ENCODE results near the gene HSPA5. TPM values are rescaled to one million over a fixed set of nuclear protein-coding genes. Genes with fewer than 3 reads are reported as not detected.
A peak's percentile ranks its signal among the peaks of the same experiment; 100 is the strongest.
"Not testable (repeated sequence)": the region's sequence is repeated elsewhere in the genome, so short reads cannot be mapped to it uniquely, and the experiment has no call there.

HSPA5 gene
- total RNA-seq: 100 to 1,000 TPM; 245 to 487 TPM
- 252 TPM for polyA plus RNA-seq (2013, experiment 1 of 2)
- polyA plus RNA-seq (2013, experiment 2 of 2): 282 TPM
- long read RNA-seq, experiment 1, transcript HSPA5-201 (8 exons, 3,908 nt): major isoform, 142 of 228 reads
- long read RNA-seq, experiment 1, partial matches to known transcripts: 45 of 228 reads
- long read RNA-seq, experiment 1, other reads (novel, unspliced or antisense): 41 of 228 reads
- long read RNA-seq, experiment 2, transcript HSPA5-201 (8 exons, 3,908 nt): major isoform, 2,499 of 2,620 reads
- long read RNA-seq, experiment 2, partial matches to known transcripts: 102 of 2,620 reads
- long read RNA-seq, experiment 2, other reads (novel, unspliced or antisense): 19 of 2,620 reads
- long read RNA-seq, experiment 3, transcript HSPA5-201 (8 exons, 3,908 nt): major isoform, 10,223 of 10,393 reads
- long read RNA-seq, experiment 3, partial matches to known transcripts: 108 of 10,393 reads
- long read RNA-seq, experiment 3, other reads (novel, unspliced or antisense): 62 of 10,393 reads
- long read RNA-seq, experiment 4, transcript HSPA5-201 (8 exons, 3,908 nt): major isoform, 694 of 877 reads
- long read RNA-seq, experiment 4, partial matches to known transcripts: 177 of 877 reads
- long read RNA-seq, experiment 4, other reads (novel, unspliced or antisense): 6 of 877 reads

DNA sequence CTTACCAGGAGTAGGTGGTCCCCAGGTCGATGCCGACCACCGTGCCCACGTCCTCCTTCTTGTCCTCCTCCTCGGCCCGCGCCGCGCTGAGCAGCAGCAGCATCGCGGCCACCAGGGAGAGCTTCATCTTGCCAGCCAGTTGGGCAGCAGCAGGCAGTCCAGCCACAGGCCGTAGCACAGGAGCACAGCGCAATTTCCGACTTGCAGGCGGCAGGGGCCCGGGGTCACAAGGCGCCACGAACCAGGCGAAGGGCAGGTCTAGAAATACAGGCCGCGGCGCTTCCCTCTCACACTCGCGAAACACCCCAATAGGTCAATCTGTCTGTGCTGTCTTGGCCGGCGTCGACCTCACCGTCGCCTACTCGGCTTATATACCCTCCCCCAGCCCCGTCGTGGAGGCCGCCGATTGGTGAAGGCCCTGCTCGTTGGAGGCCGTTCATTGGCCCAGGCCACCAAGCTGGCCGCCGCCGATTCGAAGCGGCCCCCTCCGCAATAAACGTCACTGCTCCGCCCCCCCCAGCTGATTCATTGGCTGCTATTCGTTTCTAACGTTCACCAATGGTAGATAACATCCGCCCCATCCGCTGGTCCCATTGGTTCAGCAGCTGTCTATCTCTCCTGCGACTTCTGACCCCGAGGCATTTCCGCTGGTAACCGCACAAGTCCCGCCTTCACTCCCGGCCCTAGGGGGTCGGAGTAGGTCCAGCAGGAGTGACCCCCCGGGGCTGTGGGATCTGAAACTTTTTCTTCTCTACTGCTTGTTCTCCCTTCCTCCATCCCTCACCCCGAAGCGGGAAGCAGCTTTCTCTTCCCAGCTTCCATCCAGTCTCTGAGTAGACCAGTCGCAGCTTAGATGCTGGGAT lies at the start of gene HSPA5:
Gene HSPA5 (minus strand): TSS at position 344 of the 863 bp plus-strand sequence. CDS start 217 bp downstream, at position 127.
- H3K9ac ChIP-seq (ENCODE audit: extremely low read depth, low read length, poor library complexity, severe bottlenecking): peak within 1 kb of the TSS; percentile 99
- no peaks in the 10 kb centered on the region for H3K27me3 Mint-ChIP-seq (ENCODE audit: insufficient read depth)
- no peaks in the 10 kb centered on the region for H3K9me3 ChIP-seq (ENCODE audit: control insufficient read depth, low read length)
- H3K36me3 Mint-ChIP-seq (ENCODE audit: low read depth): peaks cover 50% of the 10 kb centered on the region
- peak; percentile 100 for DNase-seq
- H3K27ac ChIP-seq (ENCODE audit: low read depth, low read length): peak within 1 kb of the TSS; percentile 95
- peaks cover 36% of the 10 kb centered on the region for H3K4me1 Mint-ChIP-seq
- TF ChIP-seq, protein P1, sequence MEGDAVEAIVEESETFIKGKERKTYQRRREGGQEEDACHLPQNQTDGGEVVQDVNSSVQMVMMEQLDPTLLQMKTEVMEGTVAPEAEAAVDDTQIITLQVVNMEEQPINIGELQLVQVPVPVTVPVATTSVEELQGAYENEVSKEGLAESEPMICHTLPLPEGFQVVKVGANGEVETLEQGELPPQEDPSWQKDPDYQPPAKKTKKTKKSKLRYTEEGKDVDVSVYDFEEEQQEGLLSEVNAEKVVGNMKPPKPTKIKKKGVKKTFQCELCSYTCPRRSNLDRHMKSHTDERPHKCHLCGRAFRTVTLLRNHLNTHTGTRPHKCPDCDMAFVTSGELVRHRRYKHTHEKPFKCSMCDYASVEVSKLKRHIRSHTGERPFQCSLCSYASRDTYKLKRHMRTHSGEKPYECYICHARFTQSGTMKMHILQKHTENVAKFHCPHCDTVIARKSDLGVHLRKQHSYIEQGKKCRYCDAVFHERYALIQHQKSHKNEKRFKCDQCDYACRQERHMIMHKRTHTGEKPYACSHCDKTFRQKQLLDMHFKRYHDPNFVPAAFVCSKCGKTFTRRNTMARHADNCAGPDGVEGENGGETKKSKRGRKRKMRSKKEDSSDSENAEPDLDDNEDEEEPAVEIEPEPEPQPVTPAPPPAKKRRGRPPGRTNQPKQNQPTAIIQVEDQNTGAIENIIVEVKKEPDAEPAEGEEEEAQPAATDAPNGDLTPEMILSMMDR (conservative IDR thresholded peaks at IDR 0.05): peak; percentile 22
- WGBS, 2 experiments (ENCODE audit: insufficient coverage in 1 of 2, insufficient read length in 1 of 2): 0% methylated on average over 35 to 59 of the region's 59 CpGs
- H3K27me3 ChIP-seq (ENCODE audit: control insufficient read depth, insufficient read depth, low read length, poor library complexity, severe bottlenecking): no peaks in the 10 kb centered on the region
- peak within 1 kb of the TSS; percentile 99 for H3K4me3 ChIP-seq (ENCODE audit: low read length)
- H3K4me1 ChIP-seq (ENCODE audit: control insufficient read depth, insufficient read depth, low read length): no peaks in the 10 kb centered on the region
- peak within 1 kb of the TSS; percentile 99 for H3K27ac Mint-ChIP-seq
- H3K4me3 Mint-ChIP-seq: peak within 1 kb of the TSS; percentile 95
- no peaks in the 10 kb centered on the region for H3K9me3 Mint-ChIP-seq
- H3K36me3 ChIP-seq (ENCODE audit: control insufficient read depth, insufficient read depth, low read length): peaks cover 46% of the 10 kb centered on the region

- not testable (repeated sequence) for H3K4me3 Mint-ChIP-seq; H3K9me3 Mint-ChIP-seq; DNase-seq; H3K36me3 Mint-ChIP-seq (ENCODE audit: low read depth); H3K4me3 ChIP-seq (ENCODE audit: low read length); H3K4me1 ChIP-seq (ENCODE audit: control insufficient read depth, insufficient read depth, low read length); H3K4me1 Mint-ChIP-seq; H3K27me3 ChIP-seq (ENCODE audit: control insufficient read depth, insufficient read depth, low read length, poor library complexity, severe bottlenecking); H3K36me3 ChIP-seq (ENCODE audit: control insufficient read depth, insufficient read depth, low read length); H3K27ac Mint-ChIP-seq; H3K27ac ChIP-seq (ENCODE audit: low read depth, low read length); H3K27me3 Mint-ChIP-seq (ENCODE audit: insufficient read depth); H3K9ac ChIP-seq (ENCODE audit: extremely low read depth, low read length, poor library complexity, severe bottlenecking); H3K9me3 ChIP-seq (ENCODE audit: control insufficient read depth, low read length)
- 95 to 96% methylated on average over 6 to 7 of the region's 7 CpGs for WGBS, 2 experiments (ENCODE audit: insufficient coverage in 1 of 2, insufficient read length in 1 of 2)
These were observed 45.8 kb upstream of the HSPA5 start for GRCh38 chr9:125286935-125287433.

GRCh38 chr9:125284855-125285254 lies 43.7 kb upstream of the HSPA5 start:
- no peak for DNase-seq
- Histone ChIP-seq H3K4me1 (ENCODE audit: control insufficient read depth, insufficient read depth, low read length) (no peaks in the 10 kb centered on the region), H3K27me3 (ENCODE audit: control insufficient read depth, insufficient read depth, low read length, poor library complexity, severe bottlenecking) (no peaks in the 10 kb centered on the region), H3K9me3 (ENCODE audit: control insufficient read depth, low read length) (no peaks in the 10 kb centered on the region), H3K9ac (ENCODE audit: extremely low read depth, low read length, poor library complexity, severe bottlenecking) (no peak overlapping the region), H3K36me3 (ENCODE audit: control insufficient read depth, insufficient read depth, low read length) (no peaks in the 10 kb centered on the region), H3K27ac (ENCODE audit: low read depth, low read length) (no peak overlapping the region), H3K4me3 (ENCODE audit: low read length) (no peak overlapping the region)
- Mint-ChIP-seq H3K4me1 (no peaks in the 10 kb centered on the region), H3K9me3 (no peaks in the 10 kb centered on the region), H3K36me3 (ENCODE audit: low read depth) (peaks cover 6% of the 10 kb centered on the region), H3K4me3 (no peak overlapping the region), H3K27me3 (ENCODE audit: insufficient read depth) (no peaks in the 10 kb centered on the region), H3K27ac (no peak overlapping the region)
- 99 to 100% methylated on average over 2 to 3 of the region's 3 CpGs for WGBS, 2 experiments (ENCODE audit: insufficient coverage in 1 of 2, insufficient read length in 1 of 2)
- TF ChIP-seq, protein P1 (conservative IDR thresholded peaks at IDR 0.05): no peak

Data from endodermal cell (in vitro differentiated cells).